PFSK-1 (cell line): ENCODE measurements around the gene ADAMTS7.

Source experiments
- FOXP2 ChIP-seq: optimal IDR thresholded peaks from 2 replicates; pipeline ENCODE3; 2011; ENCODE audit warnings: borderline replicate concordance, control low read depth, inconsistent platforms; ENCODE audit not compliant: insufficient read depth; ENCODE audit errors: extremely low read length, extremely low read depth
- POLR2AphosphoS5 ChIP-seq: IDR thresholded peaks from 2 replicates; pipeline ENCODE4 v1.6.1; 2012; ENCODE audit warnings: low read depth, mild to moderate bottlenecking, control low read depth, low read length, moderate library complexity
- SIN3A ChIP-seq: IDR thresholded peaks from 2 replicates; pipeline ENCODE4 v1.6.1; 2012; ENCODE audit warnings: mild to moderate bottlenecking, low read length, moderate library complexity, borderline replicate concordance; ENCODE audit not compliant: insufficient read depth

GRCh38 chr15:78717956-78718656, 93.2 kb downstream of the ADAMTS7 start:
- TF ChIP-seq POLR2AphosphoS5 (no peak), SIN3A (no peak), FOXP2 (no peak)
